ENCODE measurements around the gene GUCY2C. TPM values are rescaled to one million over a fixed set of nuclear protein-coding genes. Genes with fewer than 3 reads are reported as not detected.

The GUCY2C gene
- total and polyA plus RNA-seq, 2 donors (not counting 1 experiment from before 2014, with no cell fraction given) = 0.28 to 0.37 TPM

Other genes starting within 250 kb of the GUCY2C start
- gene PLBD1, start 128.7 kb downstream of the GUCY2C start, total RNA-seq = 0.87 and 1.1 TPM in 2 replicates
- gene PLBD1, start 128.7 kb downstream of the GUCY2C start, polyA plus RNA-seq = 1.2 and 1.6 TPM in 2 replicates
- 77.3 and 84.7 TPM in 2 replicates for gene WBP11, start 106.9 kb upstream of the GUCY2C start, total RNA-seq
- gene WBP11, start 106.9 kb upstream of the GUCY2C start, polyA plus RNA-seq = 13.6 and 40.8 TPM in 2 replicates
- 1.2 and 1.4 TPM in 2 replicates for gene C12orf60, start 107.1 kb upstream of the GUCY2C start, total RNA-seq
- gene C12orf60, start 107.1 kb upstream of the GUCY2C start, polyA plus RNA-seq = 0.25 and 0.29 TPM in 2 replicates
- not detected in 2 replicates for gene SMCO3, start 117.6 kb upstream of the GUCY2C start, total RNA-seq
- not detected in 2 replicates for gene SMCO3, start 117.6 kb upstream of the GUCY2C start, polyA plus RNA-seq
- gene ART4, start 146.9 kb upstream of the GUCY2C start, total RNA-seq = not detected in 2 replicates
- not detected in 2 replicates for gene ART4, start 146.9 kb upstream of the GUCY2C start, polyA plus RNA-seq
- gene MGP, start 189.3 kb upstream of the GUCY2C start, total RNA-seq = 0.81 TPM in 1 of 2 replicates, not detected in the other
- gene MGP, start 189.3 kb upstream of the GUCY2C start, polyA plus RNA-seq = 0.39 and 0.74 TPM in 2 replicates
- 9.0 and 12.4 TPM in 2 replicates for gene ERP27, start 241.9 kb upstream of the GUCY2C start, total RNA-seq
- 6.2 and 7.8 TPM in 2 replicates for gene ERP27, start 241.9 kb upstream of the GUCY2C start, polyA plus RNA-seq